Kidney epithelial cell (primary cell): Measurements from ENCODE around the gene RAI2. TPM values are rescaled to one million over a fixed set of nuclear protein-coding genes. Genes with fewer than 3 reads are reported as not detected.

Experiments
- DNase-seq: peaks from one replicate; pipeline ENCODE4 v3.0.0-alpha.2; 2010; ENCODE audit warnings: low read depth
- H3K27me3 ChIP-seq: 2 replicates; pipeline ENCODE4 v1.6.0; 2011; ENCODE audit warnings: low read length; ENCODE audit not compliant: control insufficient read depth, insufficient read depth
- H3K36me3 ChIP-seq: 2 replicates; pipeline ENCODE4 v1.5.1; 2011; ENCODE audit warnings: low read length; ENCODE audit not compliant: control insufficient read depth, insufficient read depth
- H3K4me3 ChIP-seq: 2 replicates; pipeline ENCODE4 v1.5.1; 2011; ENCODE audit warnings: low read depth, mild to moderate bottlenecking, control low read depth, low read length
- total RNA-seq: library from RNA; depleted of rRNA; stranded (reverse); fragments of >200 nt; gene quantifications from 2 replicates; pipeline ENCODE4 v1.2.3, GENCODE V29; 2015
- TF ChIP-seq, protein P1 (sequence below): IDR thresholded peaks from 2 replicates; pipeline ENCODE4 v1.5.1; 2011; ENCODE audit warnings: mild to moderate bottlenecking, moderate library complexity, low read length, control low read depth, inconsistent platforms; ENCODE audit not compliant: insufficient read depth, poor library complexity, severe bottlenecking

Gene RAI2
- total RNA-seq, 1 donor from 2014 or later: 3.2 TPM

DNA sequence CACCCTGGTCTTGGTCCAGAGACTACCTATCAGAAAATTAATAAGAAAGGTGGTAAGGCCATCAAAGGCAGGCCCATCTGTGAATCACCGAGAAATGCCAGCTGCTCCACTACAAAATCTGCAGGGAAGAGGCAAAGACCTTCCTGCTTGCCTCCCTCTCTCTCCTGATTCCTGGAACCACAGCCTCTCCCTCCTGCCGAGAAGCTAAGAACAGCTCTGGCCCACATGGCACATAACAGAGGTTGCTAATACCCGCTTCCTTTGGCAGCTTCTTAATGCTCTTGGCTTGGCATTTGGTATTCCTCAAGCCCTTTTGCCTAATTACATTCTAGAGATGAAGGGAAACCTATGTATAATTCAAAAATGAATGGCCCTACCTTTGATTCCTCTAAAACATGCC is 32.9 kb downstream of the RAI2 start:
- no peak for DNase-seq
- no peak overlapping the region for H3K4me3 ChIP-seq
- H3K27me3 ChIP-seq: no peaks in the 10 kb centered on the region
- TF ChIP-seq, protein P1, sequence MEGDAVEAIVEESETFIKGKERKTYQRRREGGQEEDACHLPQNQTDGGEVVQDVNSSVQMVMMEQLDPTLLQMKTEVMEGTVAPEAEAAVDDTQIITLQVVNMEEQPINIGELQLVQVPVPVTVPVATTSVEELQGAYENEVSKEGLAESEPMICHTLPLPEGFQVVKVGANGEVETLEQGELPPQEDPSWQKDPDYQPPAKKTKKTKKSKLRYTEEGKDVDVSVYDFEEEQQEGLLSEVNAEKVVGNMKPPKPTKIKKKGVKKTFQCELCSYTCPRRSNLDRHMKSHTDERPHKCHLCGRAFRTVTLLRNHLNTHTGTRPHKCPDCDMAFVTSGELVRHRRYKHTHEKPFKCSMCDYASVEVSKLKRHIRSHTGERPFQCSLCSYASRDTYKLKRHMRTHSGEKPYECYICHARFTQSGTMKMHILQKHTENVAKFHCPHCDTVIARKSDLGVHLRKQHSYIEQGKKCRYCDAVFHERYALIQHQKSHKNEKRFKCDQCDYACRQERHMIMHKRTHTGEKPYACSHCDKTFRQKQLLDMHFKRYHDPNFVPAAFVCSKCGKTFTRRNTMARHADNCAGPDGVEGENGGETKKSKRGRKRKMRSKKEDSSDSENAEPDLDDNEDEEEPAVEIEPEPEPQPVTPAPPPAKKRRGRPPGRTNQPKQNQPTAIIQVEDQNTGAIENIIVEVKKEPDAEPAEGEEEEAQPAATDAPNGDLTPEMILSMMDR: no peak
- H3K36me3 ChIP-seq: no peaks in the 10 kb centered on the region

DNA sequence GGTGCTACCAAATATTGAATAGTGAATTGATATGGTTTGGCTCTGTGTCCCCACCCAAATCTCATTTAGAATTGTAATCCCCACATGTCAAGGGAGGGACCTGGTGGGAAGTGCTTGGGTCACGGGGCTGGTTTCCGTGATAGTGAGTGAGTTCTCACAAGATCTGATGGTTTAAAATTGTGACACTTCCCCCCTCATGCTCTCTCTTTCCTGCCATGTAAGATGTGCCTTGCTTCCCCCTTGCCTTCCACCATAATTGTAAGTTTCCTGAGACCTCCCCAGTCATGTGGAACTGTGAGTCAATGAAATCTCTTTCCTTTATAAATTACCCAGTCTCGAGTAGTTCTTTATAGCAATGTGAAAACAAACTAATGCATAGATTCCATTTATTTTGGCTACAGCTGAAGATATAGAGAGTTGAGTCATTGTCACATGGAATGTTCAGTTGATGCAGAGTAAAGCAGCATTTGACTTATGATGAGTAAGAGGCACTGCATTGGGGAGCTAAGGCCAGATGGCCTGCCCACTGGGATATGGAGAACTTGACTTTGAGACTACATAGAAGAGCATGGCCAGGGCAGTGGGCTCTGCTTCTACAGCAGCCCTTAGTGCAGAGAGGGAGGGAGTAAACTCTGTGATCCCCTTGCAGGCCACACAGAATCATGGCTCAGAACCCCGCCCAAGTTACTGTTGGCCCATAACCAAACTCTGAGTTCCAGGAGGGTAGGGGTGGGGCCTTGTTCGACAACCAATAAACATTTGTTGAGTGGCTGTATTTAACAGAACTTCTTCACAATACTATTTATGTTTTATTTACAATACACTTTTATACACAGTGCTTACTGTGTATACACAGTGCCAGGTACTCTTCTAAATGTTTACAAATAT is 34.2 kb downstream of the RAI2 start:
- Histone ChIP-seq H3K4me3 (no peak overlapping the region), H3K36me3 (no peaks in the 10 kb centered on the region), H3K27me3 (no peaks in the 10 kb centered on the region)
- DNase-seq: no peak
- TF ChIP-seq, protein P1: no peak

DNA sequence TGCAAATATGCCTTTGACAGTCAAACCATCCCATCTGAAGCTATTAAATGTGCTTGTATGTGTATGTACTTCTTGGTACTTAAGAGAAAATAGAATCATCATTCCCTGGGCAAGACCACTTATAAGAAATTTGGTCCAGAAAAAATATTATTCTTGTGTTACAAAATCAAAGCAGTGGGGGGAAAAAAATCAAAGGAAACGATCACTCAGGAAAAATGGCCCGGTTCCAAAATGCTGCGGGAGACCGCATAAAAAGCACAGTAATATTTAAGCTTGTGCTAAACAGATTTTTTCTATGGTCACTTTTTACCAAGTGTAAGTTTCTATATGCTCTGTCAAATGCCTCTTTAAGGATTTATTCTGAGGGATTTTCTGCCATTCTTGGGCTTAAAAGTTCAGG is 36.1 kb downstream of the RAI2 start:
- TF ChIP-seq, protein P1: no peak
- H3K36me3 ChIP-seq: no peaks in the 10 kb centered on the region
- no peaks in the 10 kb centered on the region for H3K27me3 ChIP-seq
- DNase-seq: no peak
- H3K4me3 ChIP-seq: no peak overlapping the region

GRCh38 chrX:17822351-17822750 is 38.7 kb downstream of the RAI2 start:
- DNase-seq: no peak
- Histone ChIP-seq H3K27me3 (no peaks in the 10 kb centered on the region), H3K4me3 (no peak overlapping the region), H3K36me3 (no peaks in the 10 kb centered on the region)
- TF ChIP-seq, protein P1: no peak

DNA sequence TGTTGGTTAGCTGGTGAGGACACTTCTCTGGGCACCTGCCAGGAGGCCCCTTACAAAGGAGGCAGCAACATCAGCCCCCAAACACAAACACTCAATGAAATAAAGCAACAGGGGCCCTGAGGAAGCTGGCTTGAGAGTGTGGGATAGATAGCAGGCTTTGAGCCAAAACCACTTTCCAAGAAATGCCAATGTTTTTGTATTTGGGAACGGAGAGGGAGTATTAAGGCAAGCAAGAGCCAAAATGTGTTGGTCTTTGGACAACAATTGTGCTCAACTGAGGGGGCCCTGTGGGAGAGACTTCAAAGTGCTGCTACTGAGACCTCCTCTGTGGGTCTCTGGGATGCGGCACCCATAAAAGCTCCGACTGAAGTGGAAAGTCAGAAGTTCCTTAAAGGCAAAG is 41.0 kb downstream of the RAI2 start:
- TF ChIP-seq, protein P1: no peak

DNA sequence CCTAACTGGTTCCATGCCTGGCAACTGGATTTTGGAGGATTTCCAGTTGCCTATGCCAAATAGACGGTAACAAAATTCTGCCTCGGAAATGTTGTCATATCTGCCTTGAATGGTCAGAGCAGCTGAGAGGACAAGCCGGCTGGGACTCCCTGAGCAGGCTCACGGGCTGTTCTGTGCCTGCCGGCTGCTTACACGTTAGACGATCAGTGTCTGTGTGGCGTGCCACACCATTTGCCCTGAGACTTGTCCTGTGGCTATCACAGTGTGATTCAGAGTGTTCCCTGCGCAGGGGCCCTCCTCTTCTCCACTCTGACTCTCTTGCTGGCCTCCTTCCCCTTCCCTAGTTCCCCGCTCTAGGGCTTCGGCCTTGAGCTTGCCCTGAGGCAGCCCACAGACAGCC is 42.4 kb downstream of the RAI2 start:
- DNase-seq: no peak
- Histone ChIP-seq H3K27me3 (no peaks in the 10 kb centered on the region), H3K4me3 (no peak overlapping the region), H3K36me3 (no peaks in the 10 kb centered on the region)
- TF ChIP-seq, protein P1: no peak

More for the DNA sequence above, 41.0 kb downstream of the RAI2 start:
- H3K27me3 ChIP-seq: no peaks in the 10 kb centered on the region
- H3K36me3 ChIP-seq: no peaks in the 10 kb centered on the region
- no peak for DNase-seq
- no peak overlapping the region for H3K4me3 ChIP-seq
